HG02870 (cell line): Measurements from ENCODE around the gene PRRG4.
A peak's percentile ranks its signal among the peaks of the same experiment; 100 is the strongest.
"Not testable (repeated sequence)": the region's sequence is repeated elsewhere in the genome, so short reads cannot be mapped to it uniquely, and the experiment has no call there.

Experiments
- ATAC-seq: cut with Tn5 transposase; IDR thresholded peaks from one replicate; pipeline ENCODE4 v1.9.1; 2021; ENCODE audit warnings: mild to moderate bottlenecking, moderate library complexity; ENCODE audit not compliant: unreplicated experiment

The PRRG4 gene

DNA sequence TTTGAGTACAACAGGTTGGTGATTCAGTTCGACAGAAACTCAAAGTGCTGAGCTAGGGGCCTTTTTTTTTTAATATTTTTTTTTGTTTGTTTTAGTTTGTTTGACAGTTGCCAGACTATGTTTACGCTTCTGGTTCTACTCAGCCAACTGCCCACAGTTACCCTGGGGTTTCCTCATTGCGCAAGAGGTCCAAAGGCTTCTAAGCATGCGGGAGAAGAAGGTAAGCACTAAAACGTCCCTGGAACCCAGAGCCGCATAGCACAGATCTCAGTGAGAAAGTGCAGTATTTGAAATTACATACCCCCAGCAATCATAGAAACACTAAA, 649 bp downstream of the PRRG4 start:
- ATAC-seq = peak; percentile 1

DNA sequence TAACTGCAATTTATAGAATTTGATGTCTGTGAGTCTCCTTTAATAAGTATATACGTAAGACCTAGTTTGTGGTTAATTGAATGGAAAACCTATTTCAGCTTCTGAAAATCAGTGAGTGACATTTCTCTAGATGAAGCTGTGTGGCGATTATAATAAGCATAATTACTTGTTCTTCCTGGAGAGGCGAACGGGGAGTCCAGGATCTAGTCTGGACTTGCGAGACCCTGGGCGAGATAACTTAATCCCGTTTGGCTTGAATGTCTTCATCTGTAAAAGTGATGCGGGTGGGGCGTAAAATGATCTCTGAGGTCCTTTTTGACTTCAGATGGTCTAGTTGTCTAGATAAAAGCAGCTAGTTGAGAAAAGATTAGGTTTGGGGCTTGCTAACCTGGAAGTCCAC, 1.1 kb downstream of the PRRG4 start:
- no peak for ATAC-seq

DNA sequence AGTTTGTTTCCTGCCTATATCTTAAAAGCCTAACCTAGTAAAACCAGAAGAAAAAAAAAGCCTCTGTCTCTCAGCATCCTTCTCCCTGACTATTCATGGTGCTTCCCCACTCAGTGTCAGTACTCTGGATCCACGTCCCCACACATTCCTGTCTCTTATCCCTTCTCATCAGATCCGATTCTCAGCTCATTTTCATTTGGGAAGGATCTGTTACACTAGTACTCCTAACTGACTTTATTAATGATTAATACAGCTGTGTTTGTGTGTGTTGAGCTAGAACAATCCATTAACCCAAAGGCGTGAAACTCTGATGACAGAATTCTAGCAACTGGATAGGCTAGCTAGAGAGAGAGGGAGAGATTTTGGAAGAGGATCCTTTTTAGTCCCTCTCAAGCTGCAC, 1.5 kb downstream of the PRRG4 start:
- ATAC-seq = no peak

DNA sequence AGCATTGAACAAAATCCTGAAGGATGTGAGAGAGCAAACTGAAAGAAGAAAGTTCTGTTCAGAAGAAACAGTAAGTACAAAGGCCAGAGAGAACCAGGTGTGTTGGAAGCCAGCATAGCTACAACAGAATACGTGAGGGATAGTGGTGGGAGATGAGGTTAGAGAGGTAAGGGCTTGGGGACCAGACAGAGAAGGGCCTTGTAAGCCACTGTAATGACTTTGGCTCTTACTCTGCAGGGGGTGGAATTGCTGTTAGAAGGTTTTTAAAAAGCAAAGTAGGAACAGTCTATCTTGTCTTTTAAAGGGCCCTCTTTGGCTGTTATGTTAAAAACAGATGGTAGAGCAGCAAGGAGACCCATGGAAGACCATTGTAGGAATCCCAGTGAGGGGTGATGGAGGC, 4.2 kb downstream of the PRRG4 start:
- no peak for ATAC-seq

DNA sequence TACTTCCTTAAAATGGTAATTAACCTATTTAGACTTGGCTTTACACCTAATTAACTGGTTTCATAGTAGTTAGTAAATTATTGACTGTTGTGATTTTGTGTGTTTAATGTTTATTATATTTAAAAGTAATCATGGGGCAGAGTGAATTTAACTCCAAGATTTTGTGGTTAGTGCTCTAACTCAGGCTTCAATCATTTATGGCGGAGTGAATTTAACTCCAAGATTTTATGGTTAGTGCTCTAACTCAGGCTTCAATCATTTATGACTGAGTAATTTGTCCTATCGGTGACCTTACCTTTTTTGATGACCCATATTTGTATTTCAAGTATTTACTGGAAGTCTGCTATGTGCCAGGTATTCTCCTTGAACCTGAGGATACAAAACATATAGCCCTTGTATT, 7.2 kb downstream of the PRRG4 start:
- ATAC-seq = no peak

DNA sequence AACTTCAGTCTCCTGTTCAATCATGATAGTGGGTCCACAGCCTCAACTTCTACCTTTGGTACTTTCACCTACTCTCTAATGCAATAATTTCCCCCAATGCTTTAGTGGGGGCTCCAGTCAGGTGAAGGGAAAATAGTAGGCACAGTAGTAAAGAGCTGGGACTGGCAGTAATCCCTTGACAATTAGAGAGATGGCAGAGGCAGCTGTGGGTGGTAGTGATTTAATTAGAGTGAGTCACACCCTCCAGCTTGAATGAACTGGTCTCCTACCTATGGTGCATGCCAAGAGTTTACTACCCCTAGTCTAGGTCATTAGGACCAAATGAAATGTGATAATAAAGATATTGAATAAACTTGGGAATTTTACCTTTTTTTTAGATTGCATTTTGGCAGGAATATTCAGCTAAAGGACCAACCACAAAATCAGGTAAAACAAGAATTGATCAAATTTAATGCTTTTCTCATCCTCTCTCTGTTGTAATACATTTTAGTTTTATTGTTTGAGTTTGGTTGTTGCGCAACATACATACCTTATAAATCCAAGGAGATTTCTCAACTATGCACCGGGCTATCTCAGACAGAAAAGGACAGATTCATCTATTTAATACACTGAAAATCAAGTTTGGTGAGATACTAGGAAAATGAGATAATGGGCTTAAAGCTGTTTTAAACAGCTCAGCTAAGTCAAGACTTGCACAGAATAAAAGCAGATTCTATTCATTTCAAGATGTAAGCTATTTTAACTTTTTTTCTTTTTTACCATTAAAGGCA, 9.0 kb downstream of the PRRG4 start:
- ATAC-seq = no peak

DNA sequence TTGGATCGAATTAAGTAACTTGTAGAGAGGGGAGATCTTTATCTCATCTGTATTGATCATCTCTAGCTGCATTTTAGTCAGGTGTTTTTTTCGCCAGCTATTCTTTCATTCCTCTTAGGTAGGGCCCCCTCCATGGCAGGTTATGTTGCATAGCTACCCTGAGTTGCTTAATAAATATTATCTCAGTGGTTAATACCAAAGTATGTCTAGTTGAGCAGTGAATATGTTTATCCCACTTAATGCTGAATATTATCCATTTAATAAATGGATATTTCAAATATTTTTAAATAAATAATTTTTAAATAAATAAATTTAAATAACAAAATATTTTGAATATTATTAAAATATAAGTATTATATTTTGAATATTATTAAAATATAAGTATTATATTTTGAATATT, 9.6 kb downstream of the PRRG4 start:
- ATAC-seq = no peak

DNA sequence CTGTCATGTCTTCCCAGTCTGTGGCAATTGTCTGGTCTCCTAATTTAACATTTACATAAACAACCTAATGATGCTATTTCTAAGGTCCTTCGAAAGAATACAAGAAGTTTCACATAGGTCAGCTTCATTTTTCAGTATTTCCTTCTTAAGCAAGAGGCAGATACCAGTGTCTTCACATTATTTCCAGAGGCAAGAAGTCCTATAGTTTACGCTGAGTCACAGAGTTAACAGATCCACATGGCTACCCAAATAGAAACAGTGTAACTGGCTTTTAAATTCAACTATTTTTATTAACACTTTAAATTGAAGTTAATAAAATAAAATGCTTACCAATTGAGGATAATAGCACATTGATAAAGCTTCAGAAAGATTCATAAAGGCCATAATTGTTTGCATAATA, 10.9 kb downstream of the PRRG4 start:
- no peak for ATAC-seq

DNA sequence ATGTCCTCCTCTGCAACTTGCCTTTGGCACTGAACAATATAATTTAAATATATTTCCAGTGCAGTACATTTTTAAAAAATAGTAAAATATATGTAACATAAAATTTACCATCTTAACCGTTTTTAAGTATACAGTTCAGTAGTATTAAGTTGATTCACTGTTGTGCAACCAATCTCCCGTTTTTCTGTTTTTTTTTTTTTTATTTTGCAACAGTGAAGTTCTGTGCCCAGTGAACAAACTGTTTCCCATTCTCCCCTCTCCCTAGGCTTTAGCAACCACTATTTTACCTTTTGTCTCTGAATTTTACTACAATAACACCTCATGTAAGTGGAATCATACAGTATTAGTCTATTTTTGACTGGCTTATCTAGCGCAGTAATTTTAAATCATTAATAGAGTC, 13.8 kb downstream of the PRRG4 start:
- ATAC-seq = no peak

DNA sequence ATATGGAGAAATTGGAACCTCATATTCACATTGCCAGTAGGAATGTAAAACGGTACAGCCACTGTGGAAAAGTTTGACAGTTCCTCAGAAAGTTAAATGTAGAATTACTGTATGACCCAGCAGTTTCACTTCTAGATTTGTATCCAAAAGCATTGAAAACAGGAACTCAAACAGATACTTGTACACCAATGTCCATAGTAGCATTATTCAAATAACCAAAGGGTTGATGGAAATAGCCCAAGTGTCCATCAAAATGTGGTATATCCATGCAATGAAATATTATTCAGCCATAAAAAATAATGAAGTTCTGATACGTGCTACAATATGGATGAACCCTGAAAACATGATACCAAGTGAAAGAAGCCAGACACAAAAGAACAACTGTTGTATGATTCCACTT, 17.8 kb downstream of the PRRG4 start:
- no peak for ATAC-seq

DNA sequence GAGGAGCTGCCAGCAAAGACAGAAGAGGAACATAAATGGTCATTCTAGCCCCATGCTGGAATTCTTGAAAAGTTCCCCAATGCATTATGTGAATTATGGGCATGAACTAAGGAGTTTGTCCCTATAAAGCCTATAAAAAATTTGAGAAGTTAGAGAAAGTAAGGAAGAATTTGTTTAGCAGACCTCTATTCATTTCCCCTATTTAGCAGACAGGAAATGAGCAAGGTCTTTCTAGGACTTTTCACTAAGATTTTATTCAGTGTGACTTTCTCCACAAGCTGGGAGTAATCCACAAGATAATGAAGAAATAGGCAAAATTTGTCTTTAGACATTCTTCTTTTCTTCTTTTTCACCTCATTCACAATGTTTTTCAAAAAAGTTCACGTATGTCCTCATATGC, 20.0 kb downstream of the PRRG4 start:
- no peak for ATAC-seq

DNA sequence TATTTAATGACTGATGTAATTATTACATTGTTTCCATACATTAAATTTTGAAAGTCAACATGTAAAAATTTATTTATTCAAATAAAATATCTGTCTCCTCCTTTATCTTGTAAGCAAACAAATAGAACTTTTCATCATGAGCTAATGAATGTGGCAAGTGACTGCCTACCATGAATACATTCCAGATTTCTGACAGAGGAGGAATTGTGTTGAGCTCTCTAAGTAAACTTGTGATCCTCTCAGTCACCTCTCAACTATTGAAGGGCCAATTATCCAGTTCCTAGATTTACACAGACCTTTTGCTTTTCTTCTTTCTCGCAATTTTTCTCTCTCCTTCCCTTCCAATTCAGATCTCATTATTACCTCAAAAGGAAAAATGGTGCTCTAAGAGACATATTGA, 21.5 kb downstream of the PRRG4 start:
- no peak for ATAC-seq

DNA sequence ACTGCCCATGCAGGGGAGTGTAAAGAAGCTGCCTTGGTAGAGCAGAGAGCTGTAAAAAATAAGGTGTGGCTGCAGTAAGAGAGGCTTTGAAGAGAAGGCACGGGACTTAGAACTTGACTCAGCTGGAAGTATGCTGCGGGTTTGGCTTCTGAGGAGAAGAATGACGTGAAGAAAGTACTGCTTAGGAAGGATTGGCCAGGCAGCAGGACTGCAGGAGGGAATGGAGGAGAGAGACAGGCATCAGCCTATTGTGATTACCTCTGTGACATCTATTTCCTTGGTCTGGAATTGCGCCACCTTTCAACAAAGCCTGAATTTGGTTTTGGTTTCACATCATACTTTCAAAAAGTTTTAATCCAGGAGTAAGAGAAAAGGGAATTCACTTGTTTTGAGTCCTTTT, 22.5 kb downstream of the PRRG4 start:
- no peak for ATAC-seq

DNA sequence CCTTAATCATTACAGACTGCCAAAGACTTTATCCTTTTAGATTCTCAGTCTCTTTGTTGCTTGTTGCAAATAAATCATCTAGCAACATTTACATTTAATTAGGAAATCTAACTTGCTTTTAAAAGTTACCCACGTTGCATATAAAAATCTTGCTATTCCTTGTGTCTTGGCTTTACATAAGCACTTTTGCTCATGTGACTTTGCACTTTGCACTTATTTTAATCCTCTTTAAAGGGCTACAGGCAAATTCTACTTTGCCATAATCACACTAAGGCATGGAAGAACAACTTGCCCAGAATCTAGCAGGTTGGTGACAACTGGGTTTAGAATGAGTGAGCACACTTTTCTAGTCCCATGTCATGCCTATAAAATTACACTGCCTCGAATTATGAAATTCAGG, 25.9 kb downstream of the PRRG4 start:
- no peak for ATAC-seq

DNA sequence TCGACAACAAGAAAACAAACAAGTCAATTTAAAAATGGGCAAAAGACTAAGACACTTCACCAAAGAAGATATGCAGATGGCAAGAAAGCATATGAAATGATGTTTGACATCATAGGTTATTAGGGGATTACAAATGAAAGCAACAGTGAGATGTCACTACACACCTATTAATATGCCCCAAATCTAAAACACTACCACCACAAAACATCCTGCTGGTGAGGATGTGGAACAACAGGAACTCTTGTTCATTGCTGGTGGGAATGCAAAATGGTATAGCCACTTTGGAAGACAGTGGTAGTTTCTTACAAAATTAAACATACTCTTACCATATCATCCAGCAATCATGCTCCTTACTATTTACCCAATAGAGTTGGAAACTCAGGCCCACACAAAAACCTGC, 29.0 kb downstream of the PRRG4 start:
- ATAC-seq = no peak

DNA sequence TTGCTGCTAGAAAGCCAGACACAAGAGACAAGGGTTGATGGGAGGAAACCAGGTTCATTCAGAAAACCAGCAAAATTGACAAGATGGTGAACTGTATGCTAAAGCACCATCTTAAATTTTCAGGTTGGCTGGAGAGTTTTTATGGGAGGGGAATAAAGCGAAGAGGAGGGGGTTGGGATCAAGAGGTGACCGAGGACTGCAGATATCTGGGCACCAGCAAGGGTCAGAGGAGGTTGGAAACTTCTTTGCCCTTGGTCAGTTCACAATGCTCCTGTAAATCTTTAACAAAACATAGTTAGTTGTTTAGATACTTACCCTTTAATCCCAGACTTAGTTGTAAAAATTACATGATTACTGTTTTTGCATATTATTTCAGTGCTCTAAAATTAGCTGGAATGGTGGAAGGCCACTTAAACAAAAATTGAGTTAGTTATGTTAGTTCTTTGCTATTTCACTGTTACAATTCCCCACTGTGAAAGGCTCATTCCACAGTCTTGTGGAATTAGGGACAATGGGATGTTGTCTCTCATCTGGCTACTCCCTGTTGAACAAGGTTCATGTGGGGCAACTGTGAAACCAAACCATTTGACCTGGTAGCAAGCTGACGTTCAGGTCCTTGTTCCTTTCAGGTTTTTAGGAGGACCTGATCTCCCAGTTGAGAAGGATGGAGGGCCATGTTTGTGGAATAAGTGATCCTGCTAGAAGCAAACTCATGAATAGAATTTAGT, 32.3 kb downstream of the PRRG4 start:
- ATAC-seq = no peak

DNA sequence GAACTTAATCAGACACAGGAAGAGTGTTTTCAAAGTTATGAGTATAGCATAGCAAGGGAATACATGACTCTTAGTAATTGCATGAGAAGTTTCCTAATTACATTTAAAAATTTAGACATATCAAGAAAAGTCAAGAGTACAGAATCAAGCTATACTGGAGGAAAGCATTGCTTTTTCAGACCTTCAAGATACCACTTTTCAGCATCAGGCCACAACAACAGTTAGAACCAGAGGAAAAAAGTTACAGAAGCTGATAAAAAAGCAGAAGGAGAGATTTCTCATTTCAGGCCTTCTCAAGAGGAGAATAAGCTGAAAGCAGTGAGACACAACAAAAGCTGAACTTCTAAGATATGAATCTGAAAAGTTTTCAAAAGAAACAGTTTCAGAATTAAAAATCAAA, 34.8 kb downstream of the PRRG4 start:
- ATAC-seq = no peak

DNA sequence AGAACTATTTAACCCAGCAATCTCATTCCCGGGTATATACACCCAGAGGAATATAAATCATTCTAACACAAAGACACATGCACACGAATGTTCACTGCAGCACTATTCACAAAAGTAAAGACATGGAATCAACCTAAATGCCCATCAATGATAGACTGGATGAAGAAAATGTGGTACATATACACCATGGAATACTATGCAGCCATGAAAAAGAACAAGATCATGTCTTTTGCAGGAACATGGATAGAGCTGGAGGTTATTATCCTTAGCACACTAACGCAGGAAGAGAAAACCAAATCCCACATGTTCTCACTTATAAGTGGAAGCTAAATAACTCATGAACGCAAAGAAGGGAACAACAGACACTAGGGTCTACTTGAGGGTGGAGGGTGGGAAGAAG, 39.0 kb downstream of the PRRG4 start:
- ATAC-seq = not testable (repeated sequence)

DNA sequence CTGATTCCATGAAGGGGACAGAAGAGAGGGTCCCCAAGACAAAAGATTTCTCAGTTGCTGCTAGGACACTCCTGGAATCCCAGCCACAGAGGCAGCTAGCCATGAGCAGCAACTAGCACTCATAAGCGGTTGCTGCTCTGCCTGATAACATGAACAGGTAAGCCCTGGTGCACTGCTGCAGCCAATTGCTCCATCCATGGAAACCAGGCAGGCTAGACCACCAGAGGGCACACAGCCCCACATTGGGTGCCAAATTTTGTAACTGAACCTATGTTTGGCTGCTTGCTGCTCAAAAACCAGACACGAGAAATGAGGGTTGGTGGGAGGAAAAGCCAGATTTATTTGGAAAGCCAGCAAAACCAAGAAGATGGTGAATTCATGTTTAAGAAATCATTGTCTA, 40.9 kb downstream of the PRRG4 start:
- ATAC-seq = no peak

DNA sequence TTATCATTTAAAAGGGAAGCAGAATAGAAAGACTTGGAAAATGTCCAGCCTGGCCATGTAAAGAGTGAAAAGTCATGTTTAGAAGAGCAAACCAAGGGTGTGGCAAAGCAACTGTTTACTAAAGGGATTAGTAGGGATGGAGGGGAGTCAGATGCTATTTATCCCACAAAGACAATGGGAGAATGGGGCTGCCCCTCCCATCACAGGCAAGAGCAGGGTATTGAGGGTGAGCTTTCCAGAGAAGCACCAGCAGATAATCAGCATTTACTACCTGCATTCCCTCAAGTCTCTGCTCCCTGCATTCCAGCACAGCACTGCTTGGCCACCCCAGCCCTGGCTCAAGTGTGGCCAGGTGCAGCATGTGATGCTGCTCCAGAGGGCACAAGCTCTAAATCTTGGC, 44.4 kb downstream of the PRRG4 start:
- no peak for ATAC-seq

DNA sequence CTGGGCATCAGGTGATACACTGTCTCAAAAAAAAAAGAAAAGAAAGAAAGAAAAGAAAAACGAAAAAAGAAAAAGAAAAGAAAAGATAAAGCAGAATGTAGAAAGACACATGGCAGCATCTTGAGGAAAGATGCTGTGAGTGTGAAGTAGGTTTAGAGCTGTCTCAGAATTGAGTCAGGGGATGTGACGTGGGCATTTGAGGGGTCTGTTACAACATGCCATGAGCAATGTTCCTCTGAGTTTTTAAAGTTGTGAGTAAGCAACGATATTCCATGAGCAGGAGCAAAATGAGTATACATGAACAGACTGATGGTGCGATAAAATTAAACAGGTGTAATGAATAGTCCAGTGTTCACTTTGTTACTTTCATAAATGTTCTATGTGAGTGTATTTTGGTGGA, 51.6 kb downstream of the PRRG4 start:
- no peak for ATAC-seq

DNA sequence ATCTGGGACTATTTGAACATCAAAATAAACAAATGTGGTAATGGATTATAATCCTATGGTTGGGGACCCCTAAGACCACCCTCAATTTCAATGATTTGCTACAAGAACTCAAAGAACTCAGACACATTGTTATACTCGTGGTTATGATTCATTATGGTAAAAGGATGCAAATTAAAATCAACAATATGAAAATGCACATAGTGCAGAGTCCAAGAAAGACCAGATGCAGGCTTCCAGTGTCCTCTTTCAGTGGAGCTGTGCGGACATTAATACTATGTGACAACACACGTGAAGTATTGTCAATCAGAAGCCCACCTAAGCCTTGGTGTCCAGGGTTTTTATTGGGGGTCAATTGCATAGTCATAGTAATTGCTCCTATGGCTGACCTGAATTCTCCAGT, 53.7 kb downstream of the PRRG4 start:
- ATAC-seq = no peak

DNA sequence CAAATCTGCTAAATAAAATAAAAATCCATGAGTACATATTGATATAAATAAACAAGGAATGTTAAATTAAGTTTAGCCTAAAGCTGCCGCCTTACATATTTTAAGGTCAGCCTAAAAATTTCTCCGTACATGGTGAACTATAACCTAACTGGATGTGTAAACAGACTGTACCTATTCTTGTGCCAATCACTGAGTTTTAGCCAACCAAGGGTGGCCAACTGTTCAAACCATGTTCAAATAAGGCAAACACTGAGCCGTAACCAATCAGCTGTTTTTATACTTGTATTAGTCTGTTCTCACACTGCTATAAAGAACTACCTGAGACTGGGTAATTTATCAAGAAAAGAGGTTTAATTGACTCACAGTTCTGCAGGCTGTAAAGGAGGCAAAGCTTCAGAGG, 54.3 kb downstream of the PRRG4 start:
- ATAC-seq = no peak
